ENCODE measurements around the gene NR4A2. TPM values are rescaled to one million over a fixed set of nuclear protein-coding genes. Genes with fewer than 3 reads are reported as not detected.

Gene NR4A2
- total RNA-seq, 1 donor from 2014 or later, result 6.7 TPM

DNA sequence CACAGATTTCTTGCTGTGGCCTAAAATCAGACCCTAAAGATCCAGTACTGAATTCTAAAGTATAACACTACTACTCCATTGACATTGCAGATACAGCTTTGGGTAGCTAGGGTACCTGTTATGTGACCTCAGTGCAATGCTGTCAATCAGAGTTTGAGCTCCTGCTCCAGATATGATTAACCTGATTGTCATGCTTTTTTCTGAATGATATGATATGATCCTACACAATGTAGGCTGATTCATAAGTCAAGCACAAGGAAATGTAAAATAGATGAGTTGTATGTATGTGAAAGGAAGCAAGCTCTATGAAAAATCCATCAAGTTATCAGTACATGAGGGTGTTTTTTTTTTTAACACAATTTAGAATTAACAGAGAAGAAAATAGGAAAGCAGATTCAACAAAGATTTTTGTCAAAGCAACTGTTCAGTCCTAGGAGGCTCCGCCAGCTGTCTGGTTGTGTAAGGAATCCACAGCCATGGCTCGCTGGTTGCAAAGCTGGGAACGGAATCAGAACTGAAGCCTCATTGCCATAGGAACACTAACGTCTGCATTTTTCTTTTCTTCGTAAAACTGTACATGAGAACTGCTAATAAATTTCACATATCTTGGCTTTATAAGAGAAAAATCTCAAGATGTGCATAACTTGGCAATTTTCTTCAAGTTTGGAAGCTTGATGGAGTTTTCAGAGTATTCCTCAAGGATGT, 52.9 kb downstream of the NR4A2 start:
- ATAC-seq (ENCODE audit: low read depth), result no peak
- Mint-ChIP-seq H3K4me1 (no peaks in the 10 kb centered on the region), H3K27me3 (peaks cover 17% of the 10 kb centered on the region), H3K27ac (no peak overlapping the region), H3K36me3 (ENCODE audit: low read depth) (no peaks in the 10 kb centered on the region), H3K9me3 (no peaks in the 10 kb centered on the region), H3K4me3 (no peak overlapping the region)
- ChIA-PET POLR2A (no interaction called here), CTCF (no interaction called here)
- intact Hi-C loops (cut with micrococcal nuclease), result no loop called here
- no peak for DNase-seq
- TF ChIP-seq, protein P1, sequence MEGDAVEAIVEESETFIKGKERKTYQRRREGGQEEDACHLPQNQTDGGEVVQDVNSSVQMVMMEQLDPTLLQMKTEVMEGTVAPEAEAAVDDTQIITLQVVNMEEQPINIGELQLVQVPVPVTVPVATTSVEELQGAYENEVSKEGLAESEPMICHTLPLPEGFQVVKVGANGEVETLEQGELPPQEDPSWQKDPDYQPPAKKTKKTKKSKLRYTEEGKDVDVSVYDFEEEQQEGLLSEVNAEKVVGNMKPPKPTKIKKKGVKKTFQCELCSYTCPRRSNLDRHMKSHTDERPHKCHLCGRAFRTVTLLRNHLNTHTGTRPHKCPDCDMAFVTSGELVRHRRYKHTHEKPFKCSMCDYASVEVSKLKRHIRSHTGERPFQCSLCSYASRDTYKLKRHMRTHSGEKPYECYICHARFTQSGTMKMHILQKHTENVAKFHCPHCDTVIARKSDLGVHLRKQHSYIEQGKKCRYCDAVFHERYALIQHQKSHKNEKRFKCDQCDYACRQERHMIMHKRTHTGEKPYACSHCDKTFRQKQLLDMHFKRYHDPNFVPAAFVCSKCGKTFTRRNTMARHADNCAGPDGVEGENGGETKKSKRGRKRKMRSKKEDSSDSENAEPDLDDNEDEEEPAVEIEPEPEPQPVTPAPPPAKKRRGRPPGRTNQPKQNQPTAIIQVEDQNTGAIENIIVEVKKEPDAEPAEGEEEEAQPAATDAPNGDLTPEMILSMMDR (IDR thresholded peaks at IDR 0.05), result no peak

Other genes starting within 250 kb of the NR4A2 start
- gene GPD2, start 103.7 kb upstream of the NR4A2 start, total RNA-seq, result 17.8 and 18.3 TPM in 2 replicates